ENCODE results near the gene GALNT13.

GALNT13 gene

DNA sequence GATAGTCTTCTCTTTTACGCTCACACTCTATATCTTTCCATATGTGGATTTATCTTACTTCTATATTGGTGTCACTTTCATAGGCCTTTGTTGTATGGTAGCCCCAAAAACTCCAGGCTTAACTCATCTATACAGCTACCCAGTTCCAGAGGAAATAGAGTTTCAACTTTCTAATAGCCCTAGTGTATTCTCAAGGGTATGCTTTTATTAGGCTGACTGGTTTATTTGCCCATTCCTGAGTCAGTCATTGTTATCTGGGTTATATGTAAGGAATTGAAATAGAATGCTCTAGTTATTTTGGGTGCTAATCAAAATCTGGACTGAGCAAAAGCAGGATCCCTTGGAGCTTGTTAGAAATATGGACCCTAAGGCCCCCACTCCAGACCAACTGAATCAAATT is 519.3 kb downstream of the GALNT13 start:
- TF ChIP-seq CTCF (conservative IDR thresholded peaks at IDR 0.05; ENCODE audit: low read depth, low read length) = no peak
- Histone ChIP-seq H3K27ac (no peak overlapping the region), H2AFZ (ENCODE audit: low read depth) (no peak overlapping the region), H3K79me2 (ENCODE audit: insufficient read depth, low read depth) (no peaks in the 10 kb centered on the region), H3K27me3 (ENCODE audit: insufficient read depth, low read depth) (no peaks in the 10 kb centered on the region), H4K20me1 (ENCODE audit: insufficient read depth) (no peaks in the 10 kb centered on the region), H3K4me3 (IDR thresholded peaks at IDR 0.05; ENCODE audit: insufficient read depth, low read depth, low read length) (no peak overlapping the region), H3K4me2 (no peak overlapping the region), H3K36me3 (ENCODE audit: insufficient read depth) (no peaks in the 10 kb centered on the region), H3K4me1 (ENCODE audit: low read depth, poor library complexity, severe bottlenecking) (peaks cover 44% of the 10 kb centered on the region), H3K9ac (no peak overlapping the region)

DNA sequence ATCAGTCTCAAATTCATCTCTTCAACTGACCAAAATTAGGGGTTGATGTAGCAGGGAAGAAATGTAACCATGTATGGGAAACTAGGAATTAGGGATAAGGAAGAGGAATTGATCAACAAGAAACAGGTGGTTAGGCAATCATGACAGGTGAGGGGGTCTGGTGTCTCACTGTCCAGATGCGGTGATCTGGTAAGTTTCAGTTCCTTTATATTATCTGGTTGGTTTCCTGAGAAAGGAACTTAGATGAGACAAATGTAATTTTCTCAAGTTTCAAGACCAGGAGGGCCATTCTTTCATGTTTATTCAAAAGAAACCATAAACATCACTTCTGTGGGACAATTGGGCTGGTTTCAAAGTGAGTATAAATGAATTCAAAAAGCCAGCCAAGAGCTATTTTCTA is 520.5 kb downstream of the GALNT13 start:
- H2AFZ ChIP-seq (ENCODE audit: low read depth) = no peak overlapping the region
- H3K4me2 ChIP-seq = peak overlapping the region; percentile 32; the same call in 1 of the 2 replicates

DNA sequence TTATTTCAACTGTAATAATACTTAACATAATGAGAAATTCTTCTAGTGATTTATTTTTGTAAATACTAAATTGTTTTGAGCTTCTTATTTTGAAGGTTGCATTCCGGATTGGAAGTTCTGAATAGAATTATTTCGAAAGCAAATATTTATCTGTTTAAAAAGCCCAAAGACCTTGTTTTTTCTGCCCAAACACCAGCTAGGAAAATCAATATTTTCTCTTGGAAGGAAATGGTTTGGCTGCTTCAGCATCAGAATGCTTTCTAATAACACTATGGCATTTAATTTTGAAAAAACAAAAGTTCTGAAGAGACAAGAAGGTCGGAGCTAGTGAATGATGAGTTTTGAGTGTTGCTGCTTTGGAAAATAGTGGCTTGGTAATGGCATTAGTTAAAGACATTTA is 522.9 kb downstream of the GALNT13 start:
- H4K20me1 ChIP-seq (ENCODE audit: insufficient read depth) = no peaks in the 10 kb centered on the region
- no peaks in the 10 kb centered on the region for H3K27me3 ChIP-seq (ENCODE audit: insufficient read depth, low read depth)
- peaks cover 35% of the 10 kb centered on the region for H3K4me1 ChIP-seq (ENCODE audit: low read depth, poor library complexity, severe bottlenecking)
- H3K36me3 ChIP-seq (ENCODE audit: insufficient read depth) = no peaks in the 10 kb centered on the region
- no peak overlapping the region for H3K4me2 ChIP-seq
- H3K27ac ChIP-seq = no peak overlapping the region
- H2AFZ ChIP-seq (ENCODE audit: low read depth) = no peak overlapping the region
- TF ChIP-seq CTCF (conservative IDR thresholded peaks at IDR 0.05; ENCODE audit: low read depth, low read length) = no peak
- no peak overlapping the region for H3K9ac ChIP-seq
- no peaks in the 10 kb centered on the region for H3K79me2 ChIP-seq (ENCODE audit: insufficient read depth, low read depth)
- H3K4me3 ChIP-seq (IDR thresholded peaks at IDR 0.05; ENCODE audit: insufficient read depth, low read depth, low read length) = no peak overlapping the region

More for the DNA sequence above, 520.5 kb downstream of the GALNT13 start:
- no peak overlapping the region for H3K4me3 ChIP-seq (IDR thresholded peaks at IDR 0.05; ENCODE audit: insufficient read depth, low read depth, low read length)
- no peak for TF ChIP-seq CTCF (conservative IDR thresholded peaks at IDR 0.05; ENCODE audit: low read depth, low read length)
- peaks cover 35% of the 10 kb centered on the region for H3K4me1 ChIP-seq (ENCODE audit: low read depth, poor library complexity, severe bottlenecking)
- H3K9ac ChIP-seq = no peak overlapping the region
- no peaks in the 10 kb centered on the region for H3K36me3 ChIP-seq (ENCODE audit: insufficient read depth)
- H4K20me1 ChIP-seq (ENCODE audit: insufficient read depth) = no peaks in the 10 kb centered on the region
- no peaks in the 10 kb centered on the region for H3K27me3 ChIP-seq (ENCODE audit: insufficient read depth, low read depth)
- peak overlapping the region; percentile 30; the same call in 1 of the 2 replicates for H3K27ac ChIP-seq
- H3K79me2 ChIP-seq (ENCODE audit: insufficient read depth, low read depth) = no peaks in the 10 kb centered on the region

- Histone ChIP-seq H3K27me3 (ENCODE audit: insufficient read depth, low read depth) (no peaks in the 10 kb centered on the region), H3K4me2 (no peak overlapping the region), H3K36me3 (ENCODE audit: insufficient read depth) (no peaks in the 10 kb centered on the region), H2AFZ (ENCODE audit: low read depth) (no peak overlapping the region), H3K4me1 (ENCODE audit: low read depth, poor library complexity, severe bottlenecking) (peaks cover 5% of the 10 kb centered on the region), H4K20me1 (ENCODE audit: insufficient read depth) (no peaks in the 10 kb centered on the region), H3K4me3 (IDR thresholded peaks at IDR 0.05; ENCODE audit: insufficient read depth, low read depth, low read length) (no peak overlapping the region), H3K79me2 (ENCODE audit: insufficient read depth, low read depth) (no peaks in the 10 kb centered on the region), H3K9ac (no peak overlapping the region), H3K27ac (no peak overlapping the region)
- no peak for TF ChIP-seq CTCF (conservative IDR thresholded peaks at IDR 0.05; ENCODE audit: low read depth, low read length)
Observed at GRCh38 chr2:154400563-154401290, 529.0 kb downstream of the GALNT13 start.
